ENCODE data around the gene SDCBP2.

SDCBP2 gene

DNA sequence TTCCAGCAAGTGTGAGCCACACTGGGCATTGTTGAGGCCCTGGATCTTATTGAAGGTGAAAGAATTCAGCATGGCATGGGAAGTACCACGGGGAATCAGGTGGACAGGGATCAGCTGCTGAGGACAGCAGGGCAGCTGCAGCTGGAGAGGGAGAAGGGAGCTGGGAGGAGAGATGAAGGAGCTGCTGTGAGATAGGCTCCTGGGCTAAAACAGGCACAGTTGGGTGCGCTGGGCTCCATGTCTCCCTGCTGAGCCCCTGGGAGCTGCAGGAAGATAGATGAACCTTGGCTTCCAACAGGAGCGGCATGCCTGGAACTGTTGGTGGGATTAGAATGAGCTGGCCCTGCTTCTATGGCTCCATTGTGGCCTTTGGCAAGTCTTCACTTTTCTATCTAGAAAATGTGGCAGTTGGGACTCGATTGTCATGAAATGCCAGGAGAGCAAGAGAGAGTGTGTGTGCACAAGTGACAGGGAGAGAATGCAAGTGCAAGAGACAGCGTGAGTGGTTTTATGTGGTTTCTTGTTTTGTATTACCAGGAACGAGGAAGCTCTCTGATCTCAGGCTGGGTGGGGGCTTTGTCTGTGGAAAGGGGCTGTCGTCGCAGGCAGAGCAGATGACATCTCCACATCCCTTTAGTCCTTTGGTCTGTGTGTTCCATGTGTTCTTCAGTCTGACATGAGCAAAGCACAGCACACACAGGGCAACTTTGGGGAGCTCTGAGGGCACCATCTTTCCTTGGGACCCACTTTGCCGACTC is 42.5 kb downstream of the SDCBP2 start:
- Histone ChIP-seq H3K4me3 (ENCODE audit: low read length) (no peak overlapping the region), H2AFZ (ENCODE audit: low read depth, low read length) (no peak overlapping the region), H3K4me1 (ENCODE audit: insufficient read depth, low read length) (no peaks in the 10 kb centered on the region), H3K36me3 (ENCODE audit: insufficient read depth, low read length) (no peaks in the 10 kb centered on the region), H3K27me3 (ENCODE audit: insufficient read depth, low read length) (peaks cover 37% of the 10 kb centered on the region), H3K9me3 (ENCODE audit: low read length) (no peaks in the 10 kb centered on the region)

DNA sequence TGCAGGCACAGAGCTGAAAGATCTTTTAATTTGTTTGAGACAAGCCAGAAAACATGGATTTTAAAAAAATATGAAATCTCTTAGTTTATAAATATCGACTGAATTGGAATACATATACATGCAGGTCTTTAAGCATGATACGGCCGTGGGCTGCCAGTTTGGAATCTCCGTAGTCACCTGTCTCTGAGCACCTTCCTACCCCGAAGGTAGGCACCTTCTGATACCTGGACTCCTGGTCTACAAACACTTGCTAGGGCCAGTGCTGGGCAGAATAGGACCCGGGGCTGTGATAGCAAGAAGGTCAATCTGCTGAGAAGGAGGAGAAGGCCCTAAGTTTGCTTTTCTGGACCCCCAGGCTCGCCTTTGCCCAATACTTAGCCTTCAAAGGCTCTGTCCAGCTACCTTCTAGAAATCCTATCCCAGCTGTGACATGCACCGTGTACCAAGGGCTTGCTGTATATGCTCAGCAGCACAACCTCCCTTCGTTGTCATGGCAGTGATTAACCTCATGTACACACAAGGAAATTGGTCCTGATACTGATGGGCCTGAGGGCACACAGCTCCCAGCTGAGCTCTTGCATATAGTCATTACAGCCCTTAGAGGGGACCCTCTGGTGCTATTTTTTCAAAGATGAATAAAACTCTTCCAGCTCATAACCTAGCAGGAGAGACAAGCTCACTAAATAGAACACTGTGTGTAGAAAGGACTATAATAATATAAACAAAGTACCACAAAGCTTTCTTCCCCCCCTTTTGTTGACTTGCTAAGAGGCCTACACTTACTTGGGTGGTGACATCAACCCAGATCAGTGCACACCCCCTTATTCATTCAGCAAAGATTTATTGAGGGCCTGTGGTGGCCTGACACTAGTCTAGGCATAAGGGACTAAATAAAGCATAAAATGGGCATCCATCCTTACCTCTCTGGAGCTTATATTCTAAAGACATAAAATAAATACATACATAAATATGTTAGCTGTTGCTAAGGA is 45.1 kb downstream of the SDCBP2 start:
- Histone ChIP-seq H3K36me3 (ENCODE audit: insufficient read depth, low read length) (no peaks in the 10 kb centered on the region), H2AFZ (ENCODE audit: low read depth, low read length) (no peak overlapping the region), H3K27me3 (ENCODE audit: insufficient read depth, low read length) (peaks cover 51% of the 10 kb centered on the region), H3K9me3 (ENCODE audit: low read length) (no peaks in the 10 kb centered on the region), H3K4me3 (ENCODE audit: low read length) (no peak overlapping the region), H3K4me1 (ENCODE audit: insufficient read depth, low read length) (no peaks in the 10 kb centered on the region)

DNA sequence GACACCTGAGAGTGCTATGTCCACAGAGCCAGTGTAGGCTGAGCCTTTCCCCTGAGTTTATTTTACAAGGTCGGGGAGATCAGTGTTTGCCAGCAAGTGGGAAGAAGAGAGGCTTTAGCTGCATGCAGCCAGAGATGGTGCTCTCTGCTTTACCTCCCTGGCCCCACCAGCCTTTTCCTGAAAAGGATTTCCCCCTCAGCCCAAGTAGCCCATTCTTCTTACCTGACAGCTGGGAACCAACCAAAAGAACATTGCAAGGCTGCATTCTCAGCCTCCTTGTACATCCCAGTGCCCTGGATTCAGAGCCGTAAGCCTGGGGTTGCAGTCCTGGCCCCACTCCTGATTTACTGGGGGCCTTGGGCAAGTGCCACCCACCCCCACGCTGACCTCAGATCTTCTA is 46.0 kb downstream of the SDCBP2 start:
- H3K4me1 ChIP-seq (ENCODE audit: insufficient read depth, low read length): no peaks in the 10 kb centered on the region
- H2AFZ ChIP-seq (ENCODE audit: low read depth, low read length): no peak overlapping the region
- H3K4me3 ChIP-seq (ENCODE audit: low read length): no peak overlapping the region
- peaks cover 51% of the 10 kb centered on the region for H3K27me3 ChIP-seq (ENCODE audit: insufficient read depth, low read length)
- no peaks in the 10 kb centered on the region for H3K36me3 ChIP-seq (ENCODE audit: insufficient read depth, low read length)
- no peaks in the 10 kb centered on the region for H3K9me3 ChIP-seq (ENCODE audit: low read length)

DNA sequence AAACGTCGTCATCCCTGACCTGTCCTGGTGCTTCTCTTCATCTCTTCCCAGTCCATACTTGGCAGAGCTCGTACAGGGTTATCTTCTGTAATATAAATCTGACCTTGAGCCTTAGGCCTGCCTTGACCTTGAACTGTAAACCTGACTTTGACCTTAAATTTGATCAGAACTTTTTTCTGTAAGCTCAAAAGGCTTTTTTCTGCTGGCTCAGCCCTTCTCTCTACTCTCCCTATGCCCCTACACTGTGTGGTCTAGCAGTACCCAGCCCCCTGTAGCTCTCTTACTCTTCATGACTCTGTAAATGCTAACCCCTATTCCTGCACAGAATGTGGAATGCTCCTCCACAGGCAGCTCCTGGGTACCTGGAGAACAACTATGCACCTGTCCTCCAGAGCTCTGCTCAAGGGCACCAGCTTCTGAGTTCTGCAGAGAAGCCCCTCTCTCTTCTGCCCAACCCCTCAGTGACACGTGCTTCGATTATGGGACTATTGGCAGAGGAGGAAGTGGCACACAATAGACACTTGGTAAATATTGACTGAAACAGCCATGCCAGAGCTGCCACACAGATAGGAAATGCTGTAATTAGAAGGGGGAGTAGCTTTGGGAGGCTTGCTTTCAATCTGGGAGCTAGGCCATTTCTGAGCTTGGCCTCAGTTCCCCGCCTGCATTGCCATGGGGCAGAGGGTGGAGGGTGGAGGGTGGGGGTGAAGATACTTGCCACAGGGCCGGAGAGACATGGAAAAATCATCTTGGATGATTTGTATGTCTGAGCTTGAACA is 47.5 kb downstream of the SDCBP2 start:
- H3K9me3 ChIP-seq (ENCODE audit: low read length): no peaks in the 10 kb centered on the region
- peaks cover 54% of the 10 kb centered on the region for H3K27me3 ChIP-seq (ENCODE audit: insufficient read depth, low read length)
- H3K4me1 ChIP-seq (ENCODE audit: insufficient read depth, low read length): no peaks in the 10 kb centered on the region
- H3K4me3 ChIP-seq (ENCODE audit: low read length): no peak overlapping the region
- H2AFZ ChIP-seq (ENCODE audit: low read depth, low read length): no peak overlapping the region
- no peaks in the 10 kb centered on the region for H3K36me3 ChIP-seq (ENCODE audit: insufficient read depth, low read length)

DNA sequence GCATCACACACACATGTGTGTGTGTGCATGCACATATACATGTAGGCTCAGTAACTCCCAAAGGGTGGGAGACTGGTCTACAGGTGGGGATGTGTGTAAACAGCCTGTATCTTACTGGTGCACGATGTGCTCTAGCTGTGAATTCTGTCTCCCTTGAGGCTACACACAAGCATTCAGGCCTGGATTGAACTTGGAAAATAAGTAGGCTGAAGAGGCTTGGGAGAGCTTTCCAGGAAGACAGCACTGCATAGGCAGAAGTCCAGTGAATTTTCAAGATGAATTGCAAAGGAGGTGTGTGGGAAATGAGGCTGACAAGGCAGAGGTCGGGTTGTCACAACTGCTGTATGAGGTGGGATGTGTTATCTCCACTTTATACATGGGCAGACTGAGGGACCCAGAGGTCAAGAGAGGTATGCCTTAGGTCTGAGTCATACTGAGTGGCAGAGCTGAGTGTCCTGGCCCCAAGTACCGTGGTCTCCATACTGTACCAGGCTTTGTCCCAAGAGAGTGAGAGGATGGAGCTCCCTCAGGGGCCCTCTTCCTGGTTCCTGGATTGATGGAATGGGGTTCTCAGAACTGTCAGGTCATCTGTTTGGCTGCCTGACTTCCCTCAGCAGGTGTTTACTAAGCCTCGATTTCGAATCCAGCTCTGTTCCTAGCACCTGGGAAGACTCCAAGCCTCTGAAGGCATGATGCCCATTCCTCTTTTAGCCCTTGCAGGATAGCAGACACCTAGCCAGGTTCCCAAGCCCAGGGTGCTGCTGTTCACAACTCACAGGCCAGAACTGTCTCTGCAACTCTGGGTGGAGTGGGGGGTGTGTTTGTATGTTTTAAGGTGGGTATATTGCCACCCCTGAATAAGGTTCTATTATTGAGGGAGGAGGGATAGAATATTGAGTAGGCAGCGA is 48.5 kb downstream of the SDCBP2 start:
- no peaks in the 10 kb centered on the region for H3K36me3 ChIP-seq (ENCODE audit: insufficient read depth, low read length)
- peaks cover 56% of the 10 kb centered on the region for H3K27me3 ChIP-seq (ENCODE audit: insufficient read depth, low read length)
- no peak overlapping the region for H3K4me3 ChIP-seq (ENCODE audit: low read length)

DNA sequence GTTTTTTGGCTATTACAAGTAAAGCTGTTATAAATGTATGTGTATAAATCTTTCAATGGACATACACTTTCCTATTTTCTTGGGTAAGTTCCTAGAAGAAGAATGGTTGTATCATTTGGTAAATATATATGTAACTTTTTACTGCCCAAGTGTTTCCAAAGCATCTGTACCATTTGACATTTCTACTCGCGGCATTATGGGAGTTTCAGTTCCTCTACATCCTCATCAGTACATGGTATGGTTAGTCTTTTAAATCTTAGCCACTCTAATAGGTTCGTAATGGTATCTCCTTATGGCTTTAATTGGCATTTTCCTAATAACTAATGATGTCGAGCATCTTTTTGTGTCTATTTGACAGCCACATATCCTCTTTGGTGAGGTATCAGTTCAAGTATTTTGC is 49.9 kb downstream of the SDCBP2 start:
- no peaks in the 10 kb centered on the region for H3K36me3 ChIP-seq (ENCODE audit: insufficient read depth, low read length)
- no peaks in the 10 kb centered on the region for H3K4me1 ChIP-seq (ENCODE audit: insufficient read depth, low read length)
- no peak overlapping the region for H2AFZ ChIP-seq (ENCODE audit: low read depth, low read length)
- peaks cover 55% of the 10 kb centered on the region for H3K27me3 ChIP-seq (ENCODE audit: insufficient read depth, low read length)
- H3K9me3 ChIP-seq (ENCODE audit: low read length): no peaks in the 10 kb centered on the region
- no peak overlapping the region for H3K4me3 ChIP-seq (ENCODE audit: low read length)

More for the DNA sequence above, 48.5 kb downstream of the SDCBP2 start:
- Histone ChIP-seq H3K4me1 (ENCODE audit: insufficient read depth, low read length) (no peaks in the 10 kb centered on the region), H3K9me3 (ENCODE audit: low read length) (no peaks in the 10 kb centered on the region), H2AFZ (ENCODE audit: low read depth, low read length) (no peak overlapping the region)

DNA sequence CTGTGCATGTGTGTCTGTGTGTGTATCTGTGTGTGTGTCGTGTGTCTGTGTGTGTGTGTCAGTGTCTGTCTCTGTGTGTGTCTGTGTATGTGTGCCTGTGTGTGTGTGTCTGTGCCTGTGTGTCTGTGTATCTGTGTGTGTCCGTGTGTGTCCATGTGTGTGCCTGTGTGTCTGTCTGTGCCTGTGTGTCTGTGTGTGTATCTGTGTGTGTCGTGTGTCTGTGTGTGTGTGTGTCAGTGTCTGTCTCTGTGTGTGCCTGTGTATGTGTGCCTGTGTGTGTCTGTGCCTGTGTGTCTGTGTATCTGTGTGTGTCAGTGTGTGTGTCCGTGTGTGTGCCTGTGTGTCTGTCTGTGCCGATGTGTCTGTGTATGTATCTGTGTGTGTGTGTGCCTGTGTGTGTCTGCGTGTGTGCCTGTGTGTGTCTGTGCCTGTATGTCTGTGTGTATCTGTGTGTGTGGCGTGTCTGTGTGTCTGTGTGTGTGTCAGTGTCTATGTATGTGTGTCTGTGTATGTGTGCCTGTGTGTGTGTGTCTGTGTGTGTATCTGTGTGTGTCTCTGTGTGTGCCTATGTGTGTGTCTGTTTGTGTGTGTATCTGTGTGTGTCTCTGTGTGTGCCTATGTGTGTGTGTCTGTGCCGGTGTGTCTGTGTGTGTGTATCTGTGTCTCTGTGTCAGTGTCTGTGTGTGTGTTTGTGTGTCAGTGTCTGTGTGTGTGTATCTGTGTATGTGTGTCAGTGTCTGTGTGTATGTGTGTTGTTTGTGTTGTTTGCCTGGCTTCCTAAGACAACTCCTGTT is 51.2 kb downstream of the SDCBP2 start:
- Histone ChIP-seq H3K9me3 (ENCODE audit: low read length) (no peaks in the 10 kb centered on the region), H3K4me3 (ENCODE audit: low read length) (no peak overlapping the region), H3K4me1 (ENCODE audit: insufficient read depth, low read length) (no peaks in the 10 kb centered on the region), H3K36me3 (ENCODE audit: insufficient read depth, low read length) (no peaks in the 10 kb centered on the region), H3K27me3 (ENCODE audit: insufficient read depth, low read length) (peaks cover 55% of the 10 kb centered on the region), H2AFZ (ENCODE audit: low read depth, low read length) (no peak overlapping the region)

DNA sequence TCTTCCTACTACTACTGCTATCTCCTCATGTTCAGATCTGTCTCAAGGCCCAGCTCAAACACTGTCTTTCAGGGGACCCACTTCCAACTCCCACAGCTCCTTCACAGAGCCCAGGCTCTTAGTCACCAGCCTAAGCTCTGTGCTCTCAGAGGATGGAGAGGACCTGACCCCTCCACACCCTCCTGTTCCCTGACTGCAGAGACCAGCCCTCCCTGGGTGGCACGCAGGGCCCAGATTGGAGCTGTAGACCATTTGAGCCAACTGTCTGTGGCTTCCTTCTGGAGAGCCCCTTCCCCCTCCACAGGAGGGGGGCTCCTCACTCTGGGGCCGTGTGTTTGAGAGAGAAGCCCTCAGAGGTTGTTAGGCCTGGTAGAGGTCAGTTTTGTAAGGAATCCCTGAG is 53.0 kb downstream of the SDCBP2 start:
- H3K4me1 ChIP-seq (ENCODE audit: insufficient read depth, low read length): no peaks in the 10 kb centered on the region
- no peaks in the 10 kb centered on the region for H3K9me3 ChIP-seq (ENCODE audit: low read length)
- H3K27me3 ChIP-seq (ENCODE audit: insufficient read depth, low read length): peaks cover 43% of the 10 kb centered on the region
- H2AFZ ChIP-seq (ENCODE audit: low read depth, low read length): no peak overlapping the region
- no peak overlapping the region for H3K4me3 ChIP-seq (ENCODE audit: low read length)
- H3K36me3 ChIP-seq (ENCODE audit: insufficient read depth, low read length): no peaks in the 10 kb centered on the region

DNA sequence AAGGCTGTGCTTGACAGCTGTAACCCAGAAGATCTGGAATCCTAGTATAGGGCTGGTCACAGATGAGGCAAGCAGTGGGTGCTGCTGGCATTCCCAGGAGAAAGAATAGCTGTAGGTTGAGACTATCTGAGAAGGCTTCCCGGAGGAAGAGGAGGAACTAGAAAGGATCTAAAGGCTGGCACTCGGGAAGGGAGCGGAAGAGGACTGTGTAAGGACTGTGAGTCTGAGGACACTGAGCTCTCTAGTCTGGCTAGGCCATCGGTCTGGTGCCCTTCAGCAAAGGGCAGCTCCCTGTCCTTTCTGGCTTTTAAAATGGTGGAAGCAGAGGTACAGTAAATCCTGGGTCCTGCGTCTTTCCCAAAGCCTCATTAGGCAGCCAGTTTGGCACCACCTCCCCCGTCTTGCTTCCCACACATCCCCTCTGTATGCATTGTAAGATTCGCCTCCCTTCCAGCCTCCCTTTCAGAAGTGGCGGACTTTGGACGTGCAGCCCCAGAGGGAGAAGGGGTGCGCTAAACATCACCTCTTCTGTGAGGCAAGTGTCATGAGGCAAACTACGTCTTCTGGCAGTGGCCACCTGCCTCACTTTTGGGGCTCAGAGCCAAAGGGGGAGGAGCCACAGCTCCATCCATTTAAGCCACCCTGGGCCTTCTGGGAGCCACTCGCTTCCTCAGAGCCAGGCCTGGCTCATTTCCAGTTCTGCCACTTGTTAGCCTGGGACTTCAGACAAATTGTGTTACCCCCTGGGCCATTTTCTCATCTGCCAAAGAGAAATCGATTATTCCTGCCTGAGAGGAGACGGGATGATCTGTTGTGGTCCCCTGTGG is 54.2 kb downstream of the SDCBP2 start:
- H3K36me3 ChIP-seq (ENCODE audit: insufficient read depth, low read length): no peaks in the 10 kb centered on the region
- no peaks in the 10 kb centered on the region for H3K4me1 ChIP-seq (ENCODE audit: insufficient read depth, low read length)
- H2AFZ ChIP-seq (ENCODE audit: low read depth, low read length): no peak overlapping the region
- H3K4me3 ChIP-seq (ENCODE audit: low read length): no peak overlapping the region
- peaks cover 34% of the 10 kb centered on the region for H3K27me3 ChIP-seq (ENCODE audit: insufficient read depth, low read length)
- no peaks in the 10 kb centered on the region for H3K9me3 ChIP-seq (ENCODE audit: low read length)

DNA sequence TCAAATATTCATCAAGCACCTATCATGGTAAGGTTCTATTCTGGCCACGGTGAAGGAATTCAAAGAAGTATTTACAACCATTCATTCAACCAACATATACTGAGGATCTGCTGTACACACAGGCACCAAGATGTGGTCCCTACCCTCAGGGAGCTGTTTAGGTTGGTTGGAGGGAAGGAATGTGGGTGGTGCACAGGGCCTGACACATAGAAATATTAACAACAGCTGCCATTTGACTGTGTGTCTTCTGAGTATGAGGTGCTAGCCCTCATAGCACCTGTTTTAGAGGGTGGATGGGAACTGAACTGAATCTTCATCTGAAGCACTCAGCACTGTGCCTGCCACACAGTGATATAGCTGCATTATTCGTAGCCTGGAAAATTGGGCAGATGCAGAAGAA is 55.6 kb downstream of the SDCBP2 start:
- H2AFZ ChIP-seq (ENCODE audit: low read depth, low read length): no peak overlapping the region

More for the DNA sequence above, 55.6 kb downstream of the SDCBP2 start:
- Histone ChIP-seq H3K4me3 (ENCODE audit: low read length) (no peak overlapping the region), H3K36me3 (ENCODE audit: insufficient read depth, low read length) (no peaks in the 10 kb centered on the region), H3K27me3 (ENCODE audit: insufficient read depth, low read length) (peaks cover 34% of the 10 kb centered on the region), H3K4me1 (ENCODE audit: insufficient read depth, low read length) (no peaks in the 10 kb centered on the region), H3K9me3 (ENCODE audit: low read length) (no peaks in the 10 kb centered on the region)
